Mesodermal cell (in vitro differentiated cells): ENCODE results near the gene FOXK2.

Experiments
- H3K27ac ChIP-seq: 2 replicates; pipeline ENCODE4 v1.7.0; 2013; ENCODE audit warnings: mild to moderate bottlenecking, low read depth, low read length, moderate library complexity; ENCODE audit not compliant: severe bottlenecking
- H3K36me3 ChIP-seq: 2 replicates; pipeline ENCODE4 v1.7.1; 2013; ENCODE audit warnings: mild to moderate bottlenecking, low read length, moderate library complexity; ENCODE audit not compliant: control insufficient read depth, insufficient read depth
- H3K4me1 ChIP-seq: one replicate; pipeline ENCODE4 v1.7.1; 2013; ENCODE audit warnings: mild to moderate bottlenecking, low read length; ENCODE audit not compliant: insufficient read depth, control insufficient read depth, poor library complexity, severe bottlenecking
- H3K4me3 ChIP-seq: 2 replicates; pipeline ENCODE4 v1.7.0; 2013; ENCODE audit warnings: low read length, control low read depth, mild to moderate bottlenecking; ENCODE audit not compliant: insufficient read depth, poor library complexity, severe bottlenecking; ENCODE audit errors: extremely low read depth
- H3K9me3 ChIP-seq: 2 replicates; pipeline ENCODE4 v1.7.1; 2013; ENCODE audit warnings: mild to moderate bottlenecking, low read length, moderate library complexity; ENCODE audit not compliant: control insufficient read depth
- WGBS, 2 experiments: methylation state at CpG; one replicate each; pipeline ENCODE4 v1.1.5; 2013; ENCODE audit warnings: missing lambda C conversion rate in 2 of 2; ENCODE audit not compliant: insufficient coverage in 2 of 2; 5-methylcytosine and 5-hydroxymethylcytosine counted together

The FOXK2 gene

DNA sequence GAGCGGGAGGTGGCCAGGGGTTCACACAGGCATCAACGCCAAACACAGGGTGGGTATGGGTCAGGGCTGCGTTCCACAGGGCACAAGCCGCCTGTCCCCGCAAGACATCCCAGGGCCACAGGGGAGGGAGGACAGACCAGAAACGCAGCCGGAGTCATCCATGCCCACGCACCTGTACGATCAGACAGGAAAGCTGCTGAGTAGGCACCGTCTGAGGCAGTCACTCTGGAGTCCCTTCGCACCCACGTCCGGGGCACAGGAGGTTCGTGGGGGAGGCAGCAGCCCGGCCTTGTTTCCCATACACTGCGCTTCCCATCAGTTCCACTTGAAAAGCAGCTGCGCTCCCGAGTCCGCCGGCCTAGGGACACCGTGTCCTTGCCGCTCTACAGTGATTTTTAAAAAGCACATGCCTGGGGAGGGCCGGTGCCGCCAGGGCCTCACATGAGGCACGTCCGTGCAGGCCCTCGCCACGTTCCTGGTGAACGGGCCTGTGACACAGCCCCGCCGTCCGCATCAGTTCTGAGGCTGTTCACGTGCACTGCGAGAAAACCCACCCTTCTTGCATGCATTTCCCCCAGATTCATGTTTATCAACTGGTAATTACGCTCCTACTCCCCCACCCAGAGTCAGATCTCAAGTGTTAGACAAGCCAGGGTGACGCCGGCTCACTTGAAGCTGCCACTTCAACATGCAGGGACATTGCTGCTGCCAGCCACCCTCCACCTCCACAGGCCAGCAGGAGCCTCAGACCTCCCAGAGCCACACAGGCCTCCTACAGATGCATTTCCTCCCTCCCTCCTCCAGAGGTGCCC lies 94.0 kb downstream of the FOXK2 start:
- WGBS, 2 experiments = 92 to 96% methylated on average over 37 of the region's 37 CpGs
- Histone ChIP-seq H3K4me1 (peaks cover 2% of the 10 kb centered on the region), H3K27ac (no peak overlapping the region), H3K36me3 (peaks cover 73% of the 10 kb centered on the region), H3K9me3 (no peaks in the 10 kb centered on the region), H3K4me3 (no peak overlapping the region)

DNA sequence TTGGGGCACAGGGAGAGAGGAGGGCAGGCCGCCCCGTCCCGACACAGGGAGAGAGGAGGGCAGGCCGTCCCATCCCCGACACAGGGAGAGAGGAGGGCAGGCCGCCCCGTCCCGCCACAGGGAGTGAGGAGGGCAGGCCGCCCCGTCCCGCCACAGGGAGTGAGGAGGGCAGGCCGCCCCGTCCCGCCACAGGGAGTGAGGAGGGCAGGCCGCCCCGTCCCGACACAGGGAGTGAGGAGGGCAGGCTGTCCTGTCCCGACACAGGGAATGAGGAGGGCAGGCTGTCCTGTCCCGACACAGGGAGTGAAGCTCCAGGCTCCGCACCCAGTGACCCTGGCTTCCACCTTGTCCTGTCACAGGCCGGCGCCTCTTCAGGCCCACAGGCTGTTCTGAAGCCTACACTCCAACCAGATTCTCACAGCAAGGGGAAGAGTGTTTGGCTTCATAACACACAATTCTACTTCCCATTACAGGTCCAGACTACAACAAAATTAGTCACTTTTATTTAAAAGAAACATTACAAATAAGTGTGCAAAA lies 94.6 kb downstream of the FOXK2 start:
- H3K36me3 ChIP-seq = peaks cover 75% of the 10 kb centered on the region
- no peak overlapping the region for H3K4me3 ChIP-seq
- H3K9me3 ChIP-seq = no peaks in the 10 kb centered on the region
- no peak overlapping the region for H3K27ac ChIP-seq
- H3K4me1 ChIP-seq = peaks cover 2% of the 10 kb centered on the region
- 94% methylated on average over 14 of the region's 22 CpGs; no CpG with 5 or more reads in 1 of the 2 experiments for WGBS, 2 experiments

DNA sequence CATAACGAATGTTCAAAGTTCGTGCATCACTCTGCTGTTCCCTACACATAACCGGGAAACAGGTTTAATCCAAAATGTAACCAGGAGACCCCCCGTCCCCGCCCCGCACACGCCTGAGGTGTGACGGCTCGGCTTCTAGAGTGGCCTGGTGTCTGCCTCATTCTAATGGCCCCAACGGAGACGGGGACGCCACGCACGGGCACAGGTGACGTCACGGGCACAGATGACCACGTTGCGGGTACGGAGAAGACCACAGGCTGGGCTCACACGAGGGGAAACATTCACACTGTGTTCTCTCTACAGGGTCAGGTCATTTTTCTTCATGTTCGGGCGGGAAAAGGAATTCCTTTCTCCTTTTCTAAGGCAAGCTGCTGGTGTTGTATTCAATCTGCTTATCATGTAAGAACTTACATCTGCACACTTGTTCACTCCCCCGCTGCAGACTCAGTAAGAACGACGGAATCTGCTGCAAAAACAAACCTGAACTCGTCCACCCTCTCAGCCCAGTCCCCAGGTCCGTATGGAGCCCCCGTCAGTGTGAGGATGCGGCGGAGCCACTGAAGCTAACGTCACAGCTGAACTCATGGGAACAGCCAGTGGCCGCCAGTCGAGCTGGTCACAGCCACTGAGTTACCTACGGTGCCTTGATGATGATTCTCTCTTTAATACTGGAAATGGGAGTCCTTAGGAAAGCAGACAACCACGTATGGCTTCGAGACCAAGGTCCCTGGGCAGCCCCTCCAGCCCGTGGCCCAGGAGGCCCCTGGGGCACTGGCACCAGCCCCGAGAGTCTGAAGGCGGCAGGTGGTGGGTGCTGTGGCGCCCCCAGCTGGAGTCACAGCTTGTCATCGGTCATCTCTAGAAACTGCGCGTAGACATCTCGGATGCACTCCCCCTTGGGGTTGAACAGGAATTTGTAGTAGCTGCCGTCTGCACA lies 95.8 kb downstream of the FOXK2 start:
- Histone ChIP-seq H3K4me1 (peaks cover 2% of the 10 kb centered on the region), H3K36me3 (peaks cover 81% of the 10 kb centered on the region), H3K27ac (no peak overlapping the region), H3K9me3 (no peaks in the 10 kb centered on the region), H3K4me3 (no peak overlapping the region)
- WGBS, 2 experiments = 95 to 96% methylated on average over 40 to 45 of the region's 45 CpGs

DNA sequence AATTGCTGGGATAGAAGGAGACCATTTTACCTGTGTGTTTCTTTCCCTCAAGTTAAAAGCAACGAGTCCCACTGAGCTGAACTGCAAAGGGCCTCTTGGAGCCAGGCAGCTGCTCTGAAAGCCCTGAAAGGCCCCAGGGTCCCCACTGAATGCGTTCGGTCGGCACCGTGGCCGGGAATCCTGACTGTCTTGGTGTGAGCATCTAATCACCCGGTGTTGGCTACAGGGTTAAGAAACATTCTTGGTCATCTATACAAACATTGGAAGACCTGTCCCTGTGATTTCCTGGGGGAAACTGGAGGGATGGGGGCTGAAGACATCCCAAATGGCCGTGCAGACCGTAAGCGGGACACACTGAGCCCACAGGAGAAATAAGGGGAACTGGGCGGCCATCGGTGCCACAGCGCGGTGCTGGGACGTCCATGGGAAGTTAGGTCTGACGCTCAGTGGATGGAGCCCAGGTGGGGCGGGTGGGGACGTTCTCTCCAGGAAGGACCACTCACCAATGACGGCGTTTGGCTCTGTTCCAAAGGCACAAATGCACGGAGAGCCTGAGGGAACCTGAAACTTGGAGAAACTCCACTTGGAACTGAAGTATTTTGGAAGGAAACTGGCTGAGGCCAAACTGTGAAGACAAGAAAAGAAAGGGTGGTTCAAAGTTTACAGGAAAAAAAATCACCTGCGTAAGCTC lies 96.6 kb downstream of the FOXK2 start:
- H3K27ac ChIP-seq = no peak overlapping the region
- H3K9me3 ChIP-seq = no peaks in the 10 kb centered on the region
- H3K4me3 ChIP-seq = no peak overlapping the region
- peaks cover 2% of the 10 kb centered on the region for H3K4me1 ChIP-seq
- WGBS, 2 experiments = 95 to 96% methylated on average over 19 to 22 of the region's 22 CpGs
- H3K36me3 ChIP-seq = peaks cover 81% of the 10 kb centered on the region

DNA sequence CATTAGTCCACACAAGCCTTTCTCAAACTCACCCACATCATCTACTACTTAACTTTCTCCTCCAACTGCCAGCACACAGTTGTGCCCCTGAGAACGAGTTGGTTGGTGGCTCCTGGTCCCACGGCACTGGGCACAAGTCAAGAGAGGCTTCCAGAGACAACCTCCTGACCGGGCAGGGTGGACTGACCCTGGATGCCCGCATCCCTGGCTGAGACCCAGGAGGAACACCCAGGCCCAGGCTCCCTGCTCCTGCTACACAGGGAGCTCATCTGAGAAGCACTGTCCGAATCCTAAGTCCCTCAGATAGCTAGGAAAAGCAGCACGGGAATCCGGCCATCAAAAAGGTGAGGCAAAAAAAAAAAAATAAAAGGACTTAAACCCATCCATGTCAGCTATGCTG lies 99.7 kb downstream of the FOXK2 start:
- WGBS, 2 experiments = 90 to 95% methylated on average over 7 of the region's 7 CpGs
- Histone ChIP-seq H3K9me3 (no peaks in the 10 kb centered on the region), H3K4me3 (no peak overlapping the region), H3K27ac (no peak overlapping the region), H3K36me3 (peaks cover 97% of the 10 kb centered on the region), H3K4me1 (no peaks in the 10 kb centered on the region)

DNA sequence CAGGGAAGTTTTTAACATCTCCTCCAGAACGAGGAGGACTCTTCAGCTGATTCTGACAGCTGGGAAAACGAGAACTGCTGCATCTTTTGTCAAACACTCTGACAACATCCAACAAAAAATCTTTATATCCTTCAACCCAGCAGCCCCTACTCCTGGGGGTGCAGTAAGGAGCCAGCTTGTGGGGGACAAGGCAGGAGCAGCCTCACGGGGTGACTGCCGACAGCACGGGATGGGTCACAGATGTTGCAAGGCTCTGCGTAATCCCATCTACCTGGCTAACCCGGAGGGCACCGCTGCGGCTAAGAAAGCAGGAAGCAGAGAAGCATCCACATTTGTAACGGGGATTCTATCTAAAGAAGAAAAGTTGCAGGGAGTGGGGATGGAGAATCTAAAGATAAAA lies 100.1 kb downstream of the FOXK2 start:
- no peaks in the 10 kb centered on the region for H3K4me1 ChIP-seq
- WGBS, 2 experiments = 89 to 99% methylated on average over 7 to 10 of the region's 10 CpGs
- no peak overlapping the region for H3K4me3 ChIP-seq
- H3K9me3 ChIP-seq = no peaks in the 10 kb centered on the region
- H3K27ac ChIP-seq = no peak overlapping the region
- H3K36me3 ChIP-seq = peaks cover 95% of the 10 kb centered on the region

DNA sequence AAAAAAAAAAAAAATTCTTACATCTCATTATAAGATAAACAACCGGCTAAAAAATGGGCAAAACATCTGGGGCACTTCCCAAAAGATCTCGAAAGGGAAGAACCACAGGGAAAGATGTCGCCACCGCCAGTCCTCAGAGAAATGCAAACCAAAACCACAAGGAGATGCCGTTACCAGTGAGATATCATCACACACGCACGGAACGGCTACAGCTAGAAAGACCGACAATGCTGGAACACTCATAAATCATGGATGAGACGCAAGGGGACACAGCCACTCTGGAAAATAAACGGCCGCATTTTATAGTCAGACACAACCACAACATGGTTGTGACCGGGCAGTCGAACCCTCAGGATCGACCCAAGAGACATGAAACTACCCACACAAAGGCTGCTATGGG lies 104.2 kb downstream of the FOXK2 start:
- 96% methylated on average over 14 to 15 of the region's 15 CpGs for WGBS, 2 experiments
- Histone ChIP-seq H3K4me1 (no peaks in the 10 kb centered on the region), H3K27ac (no peak overlapping the region), H3K36me3 (peaks cover 95% of the 10 kb centered on the region), H3K4me3 (no peak overlapping the region), H3K9me3 (no peaks in the 10 kb centered on the region)

DNA sequence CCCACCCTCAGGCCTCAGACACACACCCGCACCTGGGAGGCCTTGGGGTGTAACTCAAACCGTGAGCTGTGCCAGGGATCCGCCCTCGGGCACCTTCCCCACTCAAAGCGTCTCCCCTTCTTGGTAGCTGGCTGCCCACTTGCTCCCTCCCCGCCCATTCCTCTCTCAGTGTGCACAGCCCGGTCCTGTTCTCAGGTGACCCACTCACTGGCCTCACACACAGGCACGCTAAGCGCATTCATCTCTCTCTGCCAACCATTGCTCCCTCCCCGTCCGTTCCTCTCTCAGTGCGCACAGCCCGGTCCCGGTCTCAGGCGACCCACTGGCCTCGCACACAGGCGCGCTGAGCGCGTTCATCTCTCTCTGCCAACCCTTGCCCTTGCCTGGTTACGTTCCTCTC lies 107.9 kb downstream of the FOXK2 start:
- no peak overlapping the region for H3K27ac ChIP-seq
- H3K4me3 ChIP-seq = no peak overlapping the region
- peaks cover 91% of the 10 kb centered on the region for H3K36me3 ChIP-seq
- 97% methylated on average over 18 to 20 of the region's 21 CpGs for WGBS, 2 experiments
- no peaks in the 10 kb centered on the region for H3K4me1 ChIP-seq
- no peaks in the 10 kb centered on the region for H3K9me3 ChIP-seq

DNA sequence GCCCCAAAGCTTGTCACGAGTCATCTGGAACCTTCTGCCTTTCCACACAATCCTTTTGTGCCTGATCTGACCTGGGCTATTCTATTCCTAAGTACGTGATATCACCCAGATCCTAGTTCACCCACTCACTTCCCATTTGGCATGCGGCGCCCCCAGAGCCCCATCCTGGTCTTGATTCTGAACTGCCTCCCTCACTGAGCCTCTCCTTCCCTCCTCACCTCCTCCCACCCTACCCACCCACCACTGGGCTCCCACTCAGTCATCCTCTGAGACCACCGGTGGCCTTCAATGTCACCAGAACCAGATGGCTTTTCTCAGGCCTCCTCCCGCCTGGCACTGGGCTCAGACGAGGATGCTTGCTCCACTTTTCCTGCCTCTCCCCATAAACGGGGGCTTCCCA lies 110.2 kb downstream of the FOXK2 start:
- H3K36me3 ChIP-seq = peaks cover 92% of the 10 kb centered on the region
- no peak overlapping the region for H3K27ac ChIP-seq
- H3K4me1 ChIP-seq = no peaks in the 10 kb centered on the region
- no peaks in the 10 kb centered on the region for H3K9me3 ChIP-seq
- no peak overlapping the region for H3K4me3 ChIP-seq
- WGBS, 2 experiments = 85 to 94% methylated on average over 7 to 8 of the region's 8 CpGs

DNA sequence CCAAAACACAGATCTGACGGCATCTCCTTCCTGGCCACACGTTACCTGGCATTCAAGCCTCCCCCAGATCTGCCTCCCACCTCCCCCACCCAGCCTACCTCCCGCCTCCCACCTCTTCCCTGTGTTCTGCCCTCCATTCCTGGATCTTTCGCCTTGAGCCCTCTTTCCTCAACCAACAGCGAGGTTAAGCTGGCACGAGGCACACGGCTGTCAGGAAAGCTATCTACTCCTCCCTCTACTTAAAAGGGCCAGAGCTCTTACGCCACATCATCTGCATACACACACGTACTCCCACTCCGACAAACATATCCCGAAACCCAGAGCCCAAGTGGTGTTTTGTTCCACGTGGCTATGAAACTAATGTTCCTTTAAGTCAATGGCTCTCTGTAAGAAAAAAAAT lies 110.7 kb downstream of the FOXK2 start:
- H3K27ac ChIP-seq = no peak overlapping the region
- no peaks in the 10 kb centered on the region for H3K4me1 ChIP-seq
- peaks cover 88% of the 10 kb centered on the region for H3K36me3 ChIP-seq
- 92 to 93% methylated on average over 10 to 12 of the region's 12 CpGs for WGBS, 2 experiments
- H3K4me3 ChIP-seq = no peak overlapping the region
- H3K9me3 ChIP-seq = no peaks in the 10 kb centered on the region
